Fibroblast of lung (primary cell): ENCODE results near the gene SPINDOC. TPM values are rescaled to one million over a fixed set of nuclear protein-coding genes. Genes with fewer than 3 reads are reported as not detected.

ENCODE experiments used
- DNase-seq, 2 donors: peaks; one replicate each; pipeline versions ENCODE4 v3.0.0 to v3.0.0-alpha.2; 2010; ENCODE audit warnings: low read depth in 2 of 2
- H2AFZ ChIP-seq: 2 replicates; pipeline ENCODE4 v1.5.1; 2012; ENCODE audit warnings: low read length, control low read depth, inconsistent platforms
- H3K27ac ChIP-seq: 2 replicates; pipeline ENCODE4 v1.5.1; 2011; ENCODE audit warnings: low read length, control low read depth; ENCODE audit not compliant: insufficient read depth
- H3K27me3 ChIP-seq: 2 replicates; pipeline ENCODE4 v1.5.1; 2011; ENCODE audit warnings: mild to moderate bottlenecking, low read length; ENCODE audit not compliant: control insufficient read depth, insufficient read depth
- H3K36me3 ChIP-seq: 2 replicates; pipeline ENCODE4 v1.5.1; 2011; ENCODE audit warnings: low read length; ENCODE audit not compliant: control insufficient read depth, insufficient read depth
- H3K4me1 ChIP-seq: 2 replicates; pipeline ENCODE4 v1.5.1; 2011; ENCODE audit warnings: low read length; ENCODE audit not compliant: control insufficient read depth, insufficient read depth; ENCODE audit errors: extremely low read depth
- H3K4me2 ChIP-seq: 2 replicates; pipeline ENCODE4 v1.5.1; 2011; ENCODE audit warnings: low read length, control low read depth; ENCODE audit not compliant: insufficient read depth; ENCODE audit errors: extremely low read depth
- H3K4me3 ChIP-seq, 4 experiments: fragments of 200-600 bp in 1 of 4; sonication (generic) in 1 of 4; replicated peaks in 1 of 4; 2 replicates each; pipeline ENCODE4 v1.5.1; 2011 to 2016; ENCODE audit warnings: low read length in 4 of 4, low read depth in 3 of 4, mild to moderate bottlenecking in 3 of 4, control low read depth in 2 of 4, inconsistent platforms in 1 of 4, mixed read lengths in 1 of 4; ENCODE audit not compliant: insufficient read depth in 1 of 4; ENCODE audit errors: control extremely low read depth in 1 of 4
- H3K79me2 ChIP-seq: 2 replicates; pipeline ENCODE4 v1.5.1; 2012; ENCODE audit warnings: mild to moderate bottlenecking, low read length, inconsistent platforms; ENCODE audit not compliant: control insufficient read depth, insufficient read depth
- H3K9ac ChIP-seq: 2 replicates; pipeline ENCODE4 v1.5.1; 2011; ENCODE audit warnings: mild to moderate bottlenecking, low read length, control low read depth; ENCODE audit not compliant: insufficient read depth
- H3K9me3 ChIP-seq: 2 replicates; pipeline ENCODE4 v1.5.1; 2012; ENCODE audit warnings: low read depth, low read length; ENCODE audit not compliant: control insufficient read depth, insufficient read depth
- H4K20me1 ChIP-seq: 2 replicates; pipeline ENCODE4 v1.5.1; 2011; ENCODE audit warnings: low read length; ENCODE audit not compliant: control insufficient read depth, insufficient read depth; ENCODE audit errors: extremely low read depth
- CTCF ChIP-seq, 2 donors: IDR thresholded peaks in 1 of 2; conservative IDR thresholded peaks in 1 of 2; 1 replicate in 1 of 2; 2 replicates in 1 of 2; pipeline ENCODE4 v1.5.1; 2011 to 2012; ENCODE audit warnings: low read length in 2 of 2, control low read depth in 1 of 2, inconsistent platforms in 1 of 2, low read depth in 1 of 2, mild to moderate bottlenecking in 1 of 2
- EZH2 ChIP-seq: IDR thresholded peaks from 2 replicates; pipeline ENCODE4 v1.5.1; 2012; ENCODE audit warnings: low read length, control low read depth, mild to moderate bottlenecking; ENCODE audit errors: missing control alignments
- polyA plus RNA-seq, 2 donors: library from polyadenylated mRNA; depleted of rRNA in 1 of 2; stranded (reverse) in 1 of 2; unstranded in 1 of 2; fragments of >200 nt; gene quantifications; 2 replicates each; pipeline ENCODE4 v1.2.1, GENCODE V29; 2011 to 2012; ENCODE audit warnings: missing spikeins in 1 of 2
- total RNA-seq: library from RNA; depleted of rRNA; stranded (reverse); fragments of >200 nt; gene quantifications from 2 replicates; pipeline ENCODE4 v1.2.1, GENCODE V29; 2014

SPINDOC gene
- total and polyA plus RNA-seq, 2 donors (not counting 1 experiment from before 2014, with no cell fraction given), result 10.7 to 10.9 TPM

DNA sequence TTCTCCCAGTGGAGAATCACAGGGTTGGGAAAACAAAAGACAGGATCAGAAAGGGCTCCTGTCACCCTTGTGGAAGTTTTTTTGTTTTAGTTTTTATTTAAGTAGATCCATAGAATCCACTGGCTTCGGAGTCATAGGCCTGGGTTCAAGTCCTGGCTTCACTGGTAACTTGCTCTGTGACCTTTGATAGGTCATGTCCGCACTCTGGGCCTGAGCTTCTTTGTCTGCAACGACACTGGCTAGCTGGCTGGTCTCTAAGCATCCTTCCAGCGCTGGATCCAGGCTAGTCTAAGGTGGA lies 46.0 kb upstream of the SPINDOC start:
- no peak for DNase-seq

DNA sequence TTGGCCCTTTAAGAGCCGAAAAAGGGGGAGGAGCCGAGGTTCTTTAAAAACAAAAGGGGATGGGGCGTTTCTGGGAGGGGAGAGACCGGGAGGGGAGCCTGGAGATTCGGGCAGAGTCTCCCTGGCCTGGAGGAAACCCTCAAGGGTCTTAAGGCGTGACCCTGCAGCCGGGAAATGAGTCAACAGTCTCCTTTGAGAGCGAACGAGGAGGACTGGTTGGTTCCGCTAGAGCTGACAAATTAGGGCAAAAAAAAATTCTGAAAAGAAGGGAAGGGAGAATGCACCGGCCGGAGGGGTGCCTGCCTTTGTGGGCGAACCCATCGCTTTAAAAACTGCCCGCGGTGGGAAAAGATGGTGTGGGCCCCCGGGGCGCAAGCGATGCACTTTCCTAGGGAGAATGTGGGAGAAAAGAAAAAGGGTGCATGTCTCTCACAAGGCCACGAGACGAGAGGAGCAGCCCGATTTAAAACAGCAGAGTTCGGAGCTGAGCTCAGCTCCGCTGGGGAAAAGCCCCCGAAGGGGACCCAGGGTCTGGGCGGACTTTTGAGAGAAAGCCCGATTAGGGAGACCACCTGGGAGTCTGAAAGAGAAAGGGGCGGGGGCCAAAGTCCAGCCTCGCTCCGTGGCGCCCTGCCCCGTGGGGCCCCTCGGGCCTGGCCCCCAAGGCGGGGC lies 45.6 kb upstream of the SPINDOC start:
- H4K20me1 ChIP-seq, result no peaks in the 10 kb centered on the region
- no peak for TF ChIP-seq CTCF (conservative IDR thresholded peaks at IDR 0.05 in 1 of 2, IDR thresholded peaks at IDR 0.05 in 1 of 2; ENCODE audit: low read depth in 1 of 2, low read length in 2 of 2)
- TF ChIP-seq EZH2, result no peak

More for the DNA sequence above, 46.0 kb upstream of the SPINDOC start:
- Histone ChIP-seq H3K79me2 (peaks cover 13% of the 10 kb centered on the region), H3K4me3 (peak overlapping the region; percentile 80 to 94 (median 88)), H3K27ac (peak overlapping the region; percentile 56), H3K9me3 (no peaks in the 10 kb centered on the region), H3K36me3 (peaks cover 11% of the 10 kb centered on the region), H2AFZ (no peak overlapping the region), H4K20me1 (no peaks in the 10 kb centered on the region), H3K27me3 (no peaks in the 10 kb centered on the region), H3K4me2 (peak overlapping the region; percentile 94), H3K4me1 (peaks cover 13% of the 10 kb centered on the region), H3K9ac (no peak overlapping the region)
- TF ChIP-seq EZH2 (no peak), CTCF (conservative IDR thresholded peaks at IDR 0.05 in 1 of 2, IDR thresholded peaks at IDR 0.05 in 1 of 2; ENCODE audit: low read depth in 1 of 2, low read length in 2 of 2) (no peak)

GRCh38 chr11:63768237-63769041 lies 44.8 kb upstream of the SPINDOC start, which contains the start of gene ZFTA:
TSS of gene ZFTA (minus strand) at chr11:63768775. CDS start at chr11:63768622, 153 bp downstream.
- peak; percentile 51 to 66 for DNase-seq

More for the DNA sequence above, 45.6 kb upstream of the SPINDOC start:
- H3K4me2 ChIP-seq, result peak overlapping the region; percentile 94
- peak overlapping the region; percentile 80 to 94 (median 88) for H3K4me3 ChIP-seq
- peaks cover 11% of the 10 kb centered on the region for H3K36me3 ChIP-seq
- H3K27me3 ChIP-seq, result no peaks in the 10 kb centered on the region
- peaks cover 8% of the 10 kb centered on the region for H3K4me1 ChIP-seq
- DNase-seq, result peak; percentile 82 to 91
- peaks cover 13% of the 10 kb centered on the region for H3K79me2 ChIP-seq
- H3K9me3 ChIP-seq, result no peaks in the 10 kb centered on the region
- H3K9ac ChIP-seq, result peak overlapping the region; percentile 44
- peak overlapping the region; percentile 56 for H3K27ac ChIP-seq
- H2AFZ ChIP-seq, result no peak overlapping the region

More at GRCh38 chr11:63768237-63769041, 44.8 kb upstream of the SPINDOC start, which contains the start of gene ZFTA:
- Histone ChIP-seq H3K27me3 (no peaks in the 10 kb centered on the region), H3K4me1 (peaks cover 5% of the 10 kb centered on the region), H3K79me2 (peaks cover 13% of the 10 kb centered on the region), H3K4me2 (peak within 1 kb of the TSS; percentile 94), H3K27ac (peak within 1 kb of the TSS; percentile 56), H2AFZ (no peak within 1 kb of the TSS), H3K36me3 (peaks cover 8% of the 10 kb centered on the region), H4K20me1 (no peaks in the 10 kb centered on the region), H3K4me3 (peak within 1 kb of the TSS; percentile 80 to 94 (median 88)), H3K9ac (peak within 1 kb of the TSS; percentile 44), H3K9me3 (no peaks in the 10 kb centered on the region)
- TF ChIP-seq CTCF (conservative IDR thresholded peaks at IDR 0.05 in 1 of 2, IDR thresholded peaks at IDR 0.05 in 1 of 2; ENCODE audit: low read depth in 1 of 2, low read length in 2 of 2) (peak; percentile 27 to 32), EZH2 (no peak)
